ENCODE measurements around the gene CEACAM19. TPM values are rescaled to one million over a fixed set of nuclear protein-coding genes. Genes with fewer than 3 reads are reported as not detected.

The CEACAM19 gene
- total and polyA plus RNA-seq, 9 of the 15 experiments (the other 6 are each of a cell fraction or from before 2014, with no cell fraction given) = 0.15 to 0.30 (median 0.23) TPM; not detected in 5

- no peak for TF ChIP-seq MGA (IDR thresholded peaks at IDR 0.05)
- TF ChIP-seq EZH2 (IDR thresholded peaks at IDR 0.05; ENCODE audit: borderline replicate concordance, low read depth, low read length) = no peak
- no peak for TF ChIP-seq KDM5B (IDR thresholded peaks at IDR 0.05; ENCODE audit: insufficient replicate concordance, low read depth, low read length)
- no peak for TF ChIP-seq HMG20A (CRISPR knock-in tag; conservative IDR thresholded peaks at IDR 0.05)
- TF ChIP-seq C11orf30 (IDR thresholded peaks at IDR 0.05; ENCODE audit: low read depth) = no peak
- no peak for TF ChIP-seq ZBTB1 (CRISPR knock-in tag; IDR thresholded peaks at IDR 0.05; ENCODE audit: borderline replicate concordance, low read depth)
- TF ChIP-seq, protein P1, sequence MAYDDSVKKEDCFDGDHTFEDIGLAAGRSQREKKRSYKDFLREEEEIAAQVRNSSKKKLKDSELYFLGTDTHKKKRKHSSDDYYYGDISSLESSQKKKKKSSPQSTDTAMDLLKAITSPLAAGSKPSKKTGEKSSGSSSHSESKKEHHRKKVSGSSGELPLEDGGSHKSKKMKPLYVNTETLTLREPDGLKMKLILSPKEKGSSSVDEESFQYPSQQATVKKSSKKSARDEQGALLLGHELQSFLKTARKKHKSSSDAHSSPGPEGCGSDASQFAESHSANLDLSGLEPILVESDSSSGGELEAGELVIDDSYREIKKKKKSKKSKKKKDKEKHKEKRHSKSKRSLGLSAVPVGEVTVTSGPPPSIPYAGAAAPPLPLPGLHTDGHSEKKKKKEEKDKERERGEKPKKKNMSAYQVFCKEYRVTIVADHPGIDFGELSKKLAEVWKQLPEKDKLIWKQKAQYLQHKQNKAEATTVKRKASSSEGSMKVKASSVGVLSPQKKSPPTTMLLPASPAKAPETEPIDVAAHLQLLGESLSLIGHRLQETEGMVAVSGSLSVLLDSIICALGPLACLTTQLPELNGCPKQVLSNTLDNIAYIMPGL (CRISPR knock-in tag; IDR thresholded peaks at IDR 0.05) = no peak
- TF ChIP-seq, protein P2, sequence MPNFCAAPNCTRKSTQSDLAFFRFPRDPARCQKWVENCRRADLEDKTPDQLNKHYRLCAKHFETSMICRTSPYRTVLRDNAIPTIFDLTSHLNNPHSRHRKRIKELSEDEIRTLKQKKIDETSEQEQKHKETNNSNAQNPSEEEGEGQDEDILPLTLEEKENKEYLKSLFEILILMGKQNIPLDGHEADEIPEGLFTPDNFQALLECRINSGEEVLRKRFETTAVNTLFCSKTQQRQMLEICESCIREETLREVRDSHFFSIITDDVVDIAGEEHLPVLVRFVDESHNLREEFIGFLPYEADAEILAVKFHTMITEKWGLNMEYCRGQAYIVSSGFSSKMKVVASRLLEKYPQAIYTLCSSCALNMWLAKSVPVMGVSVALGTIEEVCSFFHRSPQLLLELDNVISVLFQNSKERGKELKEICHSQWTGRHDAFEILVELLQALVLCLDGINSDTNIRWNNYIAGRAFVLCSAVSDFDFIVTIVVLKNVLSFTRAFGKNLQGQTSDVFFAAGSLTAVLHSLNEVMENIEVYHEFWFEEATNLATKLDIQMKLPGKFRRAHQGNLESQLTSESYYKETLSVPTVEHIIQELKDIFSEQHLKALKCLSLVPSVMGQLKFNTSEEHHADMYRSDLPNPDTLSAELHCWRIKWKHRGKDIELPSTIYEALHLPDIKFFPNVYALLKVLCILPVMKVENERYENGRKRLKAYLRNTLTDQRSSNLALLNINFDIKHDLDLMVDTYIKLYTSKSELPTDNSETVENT (CRISPR knock-in tag; IDR thresholded peaks at IDR 0.05) = no peak
Measured at GRCh38 chr19:44637390-44637764, 33.9 kb upstream of the CEACAM19 start (continued).
